Large intestine (tissue), 3 donors: Measurements from ENCODE around the gene NF2. TPM values are rescaled to one million over a fixed set of nuclear protein-coding genes. Genes with fewer than 3 reads are reported as not detected.

ENCODE experiments used
- DNase-seq, 2 donors: peaks; one replicate each; pipeline versions ENCODE4 v3.0.0 to v3.0.0-alpha.2; 2013
- H3K27ac ChIP-seq: one replicate; pipeline ENCODE4 v1.5.1; 2013; ENCODE audit warnings: low read length
- H3K27me3 ChIP-seq: 2 replicates; pipeline ENCODE4 v1.6.1; 2013; ENCODE audit warnings: low read length; ENCODE audit not compliant: control insufficient read depth, insufficient read depth
- H3K36me3 ChIP-seq: 2 replicates; pipeline ENCODE4 v1.6.1; 2013; ENCODE audit warnings: low read length; ENCODE audit not compliant: control insufficient read depth, insufficient read depth
- H3K4me1 ChIP-seq: one replicate; pipeline ENCODE4 v1.6.1; 2013; ENCODE audit warnings: low read length; ENCODE audit not compliant: control insufficient read depth, insufficient read depth
- H3K4me3 ChIP-seq: one replicate; pipeline ENCODE4 v1.5.1; 2013; ENCODE audit warnings: low read length
- H3K9me3 ChIP-seq: one replicate; pipeline ENCODE4 v1.6.1; 2013; ENCODE audit warnings: mild to moderate bottlenecking, low read depth, low read length, moderate library complexity; ENCODE audit not compliant: control insufficient read depth
- WGBS: methylation state at CpG from one replicate; pipeline ENCODE4 v1.1.5; 2013; ENCODE audit warnings: low lambda C conversion rate; ENCODE audit not compliant: insufficient coverage; 5-methylcytosine and 5-hydroxymethylcytosine counted together
- polyA plus RNA-seq: library from polyadenylated mRNA; unstranded; fragments of 120-200 nt; gene quantifications from one replicate; pipeline ENCODE4 v1.2.1, GENCODE V29; 2013

NF2 gene
- polyA plus RNA-seq, 1 donor = 12.1 TPM

DNA sequence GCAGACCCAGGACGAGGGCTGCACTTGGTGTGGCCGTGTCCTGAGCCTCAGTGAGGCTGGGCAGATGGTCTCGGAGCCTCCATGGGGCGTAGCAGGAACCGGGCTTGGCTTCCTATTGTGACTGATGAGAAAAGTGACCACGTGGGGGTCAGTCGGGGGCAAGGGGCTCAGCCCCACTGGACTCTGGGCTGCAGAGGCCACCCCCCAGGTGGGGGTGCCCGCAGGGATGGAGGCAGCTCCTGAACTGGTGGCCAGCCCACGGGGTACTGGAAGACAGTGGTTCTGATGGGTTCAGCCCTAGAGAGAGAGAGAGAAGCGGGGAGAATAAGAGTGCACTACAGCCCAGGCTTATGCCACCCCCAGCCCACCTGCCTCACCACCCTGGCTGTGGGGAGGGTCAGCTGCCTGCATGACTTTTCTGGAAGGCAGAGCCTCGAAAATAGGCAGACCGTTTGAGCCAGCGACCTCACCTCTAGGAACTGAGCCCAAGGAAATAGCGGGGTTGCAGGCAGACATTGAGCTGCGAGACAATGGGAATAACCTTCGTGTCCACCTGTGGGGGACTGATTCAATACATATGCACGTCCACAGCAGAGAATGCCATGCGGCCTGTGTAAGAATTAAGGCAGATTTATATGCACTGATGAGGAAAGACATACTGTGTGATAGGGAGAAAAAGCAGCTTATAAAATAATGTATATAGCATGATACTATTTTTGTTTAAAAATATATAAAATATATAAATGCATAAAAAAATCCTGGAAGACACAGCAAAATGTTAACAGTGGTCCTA lies 127.8 kb downstream of the NF2 start:
- Histone ChIP-seq H3K36me3 (peaks cover 17% of the 10 kb centered on the region), H3K27ac (no peak overlapping the region), H3K9me3 (no peaks in the 10 kb centered on the region), H3K4me1 (peaks cover 22% of the 10 kb centered on the region), H3K27me3 (peaks cover 2% of the 10 kb centered on the region), H3K4me3 (no peak overlapping the region)
- WGBS = 100% methylated on average over 1 of the region's 18 CpGs
- no peak for DNase-seq

DNA sequence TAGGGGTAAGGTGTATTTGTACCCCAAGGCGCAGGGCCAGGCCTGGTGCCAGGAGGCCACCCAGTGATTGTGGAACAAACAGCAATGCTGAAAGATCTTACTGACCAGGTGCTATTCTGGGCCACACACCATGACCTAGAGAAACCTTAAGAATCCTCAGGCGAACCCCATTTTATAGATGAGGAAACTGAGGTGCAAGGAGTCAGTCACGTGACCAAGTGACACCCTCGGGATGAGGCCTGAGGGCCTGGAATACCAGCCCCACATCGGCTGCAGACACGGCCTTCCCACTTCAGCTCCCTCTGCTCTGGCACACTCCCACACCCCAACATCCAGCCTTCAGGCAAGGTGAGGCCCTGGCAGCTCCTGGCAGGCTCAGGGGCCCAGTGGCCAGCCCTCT lies 129.4 kb downstream of the NF2 start:
- no peak for DNase-seq
- no peak overlapping the region for H3K4me3 ChIP-seq
- H3K9me3 ChIP-seq = no peaks in the 10 kb centered on the region
- peaks cover 20% of the 10 kb centered on the region for H3K4me1 ChIP-seq
- H3K27me3 ChIP-seq = no peaks in the 10 kb centered on the region
- no peak overlapping the region for H3K27ac ChIP-seq
- WGBS = no CpG with 5 or more reads among the region's 6 CpGs
- H3K36me3 ChIP-seq = peaks cover 18% of the 10 kb centered on the region

DNA sequence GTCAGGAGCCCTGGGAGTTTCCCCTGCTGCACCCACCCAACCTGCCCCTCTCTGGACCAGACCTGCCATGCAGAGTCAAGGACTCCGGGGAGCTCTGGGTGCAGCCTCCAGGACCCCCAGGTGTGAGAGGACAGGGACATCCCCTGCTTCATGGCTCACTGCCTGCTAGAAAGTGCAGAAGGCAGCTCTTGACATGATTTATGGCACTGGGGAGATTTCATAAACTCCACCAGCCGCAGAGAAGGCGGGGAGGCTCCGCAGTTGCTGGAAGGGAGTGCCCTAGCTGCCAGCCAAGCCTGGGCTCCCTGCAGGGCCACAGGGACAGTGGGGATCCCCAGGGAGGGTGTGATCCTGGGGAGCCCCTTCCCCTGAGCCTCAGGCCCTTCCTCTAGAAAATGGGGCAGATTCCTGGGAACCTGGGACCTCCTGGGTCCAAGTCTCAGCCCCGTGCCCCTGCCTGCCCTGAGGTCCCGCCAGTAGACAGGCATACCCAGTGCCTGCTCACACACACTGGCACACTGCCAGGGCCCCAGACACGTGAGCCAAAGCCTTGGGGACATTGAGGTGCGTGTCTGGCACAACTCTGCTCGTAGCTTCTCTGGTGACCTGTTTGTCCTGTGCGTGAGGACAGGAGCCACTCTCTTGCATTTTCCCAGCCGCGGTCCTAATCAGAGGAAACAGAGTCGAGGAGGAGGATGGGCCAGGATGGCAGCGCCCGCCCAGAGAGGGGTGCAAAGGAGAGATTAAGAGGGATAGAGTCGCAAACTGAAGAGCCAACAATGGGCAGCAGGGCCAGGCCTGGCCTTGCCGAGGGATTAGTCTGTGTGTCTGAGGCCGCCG lies 130.1 kb downstream of the NF2 start:
- Histone ChIP-seq H3K36me3 (peaks cover 24% of the 10 kb centered on the region), H3K9me3 (no peaks in the 10 kb centered on the region), H3K4me3 (no peak overlapping the region), H3K27ac (no peak overlapping the region), H3K4me1 (peaks cover 20% of the 10 kb centered on the region), H3K27me3 (no peaks in the 10 kb centered on the region)
- DNase-seq = peak; percentile 43 to 67
- WGBS = no CpG with 5 or more reads among the region's 19 CpGs

DNA sequence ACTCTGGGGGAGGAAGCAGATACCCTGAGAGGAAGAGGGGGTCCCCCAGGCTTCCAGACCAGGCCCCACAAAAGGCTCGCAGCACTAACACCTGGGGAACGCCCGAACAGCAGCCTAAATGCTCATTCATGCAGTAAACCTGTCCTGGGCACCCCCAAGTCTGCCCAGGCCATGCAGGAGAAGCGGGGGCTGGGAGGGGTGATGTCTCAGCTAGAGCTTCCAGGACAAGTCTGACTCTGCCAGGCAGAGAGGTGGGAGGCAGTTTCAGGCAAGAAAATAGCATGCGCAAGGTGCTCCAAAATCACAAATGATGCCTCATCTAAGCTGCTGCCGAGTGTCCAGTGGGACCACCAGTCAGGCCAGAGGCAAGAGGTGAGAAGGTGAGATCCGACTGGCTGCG lies 131.0 kb downstream of the NF2 start:
- Histone ChIP-seq H3K27ac (no peak overlapping the region), H3K4me1 (peaks cover 20% of the 10 kb centered on the region), H3K27me3 (no peaks in the 10 kb centered on the region), H3K9me3 (no peaks in the 10 kb centered on the region), H3K36me3 (peaks cover 27% of the 10 kb centered on the region), H3K4me3 (no peak overlapping the region)
- no CpG with 5 or more reads among the region's 8 CpGs for WGBS
- no peak for DNase-seq

DNA sequence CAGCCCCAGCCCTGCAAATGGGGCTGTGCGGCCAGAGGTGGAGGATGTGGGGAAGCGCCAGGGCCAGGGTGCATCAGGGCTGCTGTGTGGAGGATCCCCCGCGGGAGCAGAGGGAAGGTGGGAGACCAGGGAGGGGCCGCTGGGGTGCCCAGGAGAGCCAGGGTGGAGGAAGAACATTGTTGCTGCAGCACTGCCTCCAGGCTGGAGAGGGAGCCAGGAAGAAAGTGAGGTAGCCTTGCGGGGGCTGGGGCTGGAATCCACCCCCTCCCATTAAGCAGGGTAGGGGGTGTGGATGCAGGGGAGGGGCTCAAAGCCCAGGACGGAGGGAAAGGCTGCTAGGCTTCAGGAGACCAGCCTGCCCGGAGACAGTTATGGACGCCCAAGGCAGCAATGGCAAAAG lies 131.4 kb downstream of the NF2 start:
- H3K4me1 ChIP-seq = peaks cover 20% of the 10 kb centered on the region
- H3K27me3 ChIP-seq = no peaks in the 10 kb centered on the region
- no peak for DNase-seq
- WGBS = no CpG with 5 or more reads among the region's 9 CpGs
- H3K36me3 ChIP-seq = peaks cover 30% of the 10 kb centered on the region
- no peaks in the 10 kb centered on the region for H3K9me3 ChIP-seq
- no peak overlapping the region for H3K4me3 ChIP-seq
- H3K27ac ChIP-seq = no peak overlapping the region

DNA sequence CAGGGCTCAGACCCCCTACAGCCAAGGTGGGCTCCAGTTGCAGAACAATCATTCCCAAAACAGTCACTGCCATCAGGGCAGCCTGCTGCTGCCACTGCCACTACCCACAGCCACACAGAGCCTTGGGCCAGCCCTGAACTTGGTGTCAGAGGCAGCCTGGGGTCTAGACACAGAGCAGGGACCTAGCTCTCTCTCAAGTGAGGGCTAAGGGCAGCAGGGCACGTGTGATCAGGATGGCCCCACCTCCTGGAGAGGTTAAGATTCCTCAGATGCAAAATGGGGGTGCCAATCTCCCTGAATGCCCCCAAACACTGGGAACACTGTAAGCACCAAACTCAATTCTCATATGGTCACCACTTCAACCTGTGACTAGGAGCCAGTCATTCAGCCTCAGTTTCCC lies 132.0 kb downstream of the NF2 start:
- peaks cover 31% of the 10 kb centered on the region for H3K36me3 ChIP-seq
- no peak overlapping the region for H3K4me3 ChIP-seq
- H3K27ac ChIP-seq = no peak overlapping the region
- H3K27me3 ChIP-seq = no peaks in the 10 kb centered on the region
- WGBS = no CpG with 5 or more reads among the region's 1 CpG
- H3K9me3 ChIP-seq = no peaks in the 10 kb centered on the region
- peaks cover 20% of the 10 kb centered on the region for H3K4me1 ChIP-seq
- no peak for DNase-seq

DNA sequence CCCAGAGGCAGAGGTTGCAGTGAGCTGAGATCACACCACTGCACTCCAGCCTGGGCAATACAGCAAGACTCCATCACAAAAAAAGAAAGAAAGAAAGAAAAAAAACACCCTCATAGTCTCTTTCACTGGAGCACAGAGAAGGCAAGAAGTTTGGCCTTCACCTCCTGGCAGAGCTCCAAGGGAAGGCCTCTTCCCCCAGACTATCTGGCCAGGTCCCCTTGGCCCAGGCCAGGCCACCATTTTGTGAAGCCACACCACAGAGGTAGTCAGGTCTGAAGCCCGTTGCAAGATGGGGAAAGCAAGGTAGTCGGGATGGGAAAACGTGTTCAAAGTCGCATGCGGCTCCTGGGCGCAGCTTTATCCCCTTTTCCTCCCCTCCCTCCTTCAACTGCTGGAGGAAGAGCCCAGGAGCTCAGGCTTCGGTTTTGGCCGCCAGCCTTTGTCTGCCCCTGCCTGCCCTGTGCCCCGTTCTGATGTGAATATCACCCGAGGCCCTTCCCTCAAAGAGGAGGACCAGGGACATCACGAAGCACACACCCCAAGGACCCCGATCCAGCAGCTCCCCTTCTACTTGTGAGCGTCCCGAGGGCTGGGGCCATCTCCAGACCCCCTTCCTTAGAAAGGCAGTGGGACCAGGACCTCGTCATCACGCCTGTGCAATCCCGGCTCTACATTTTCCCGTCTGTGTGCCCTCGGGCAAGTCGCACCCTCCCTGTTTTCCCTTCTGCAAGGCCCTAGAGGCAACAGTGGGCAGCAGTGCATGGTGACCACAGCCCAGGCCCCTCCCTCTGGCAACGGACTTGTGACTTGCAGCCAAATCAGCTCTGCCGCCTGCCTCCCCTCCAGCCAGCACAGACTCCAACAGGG lies 134.1 kb downstream of the NF2 start:
- DNase-seq = no peak
- Histone ChIP-seq H3K27ac (no peak overlapping the region), H3K4me1 (peaks cover 13% of the 10 kb centered on the region), H3K4me3 (no peak overlapping the region), H3K9me3 (no peaks in the 10 kb centered on the region), H3K36me3 (peaks cover 34% of the 10 kb centered on the region), H3K27me3 (no peaks in the 10 kb centered on the region)
- WGBS = no CpG with 5 or more reads among the region's 22 CpGs

DNA sequence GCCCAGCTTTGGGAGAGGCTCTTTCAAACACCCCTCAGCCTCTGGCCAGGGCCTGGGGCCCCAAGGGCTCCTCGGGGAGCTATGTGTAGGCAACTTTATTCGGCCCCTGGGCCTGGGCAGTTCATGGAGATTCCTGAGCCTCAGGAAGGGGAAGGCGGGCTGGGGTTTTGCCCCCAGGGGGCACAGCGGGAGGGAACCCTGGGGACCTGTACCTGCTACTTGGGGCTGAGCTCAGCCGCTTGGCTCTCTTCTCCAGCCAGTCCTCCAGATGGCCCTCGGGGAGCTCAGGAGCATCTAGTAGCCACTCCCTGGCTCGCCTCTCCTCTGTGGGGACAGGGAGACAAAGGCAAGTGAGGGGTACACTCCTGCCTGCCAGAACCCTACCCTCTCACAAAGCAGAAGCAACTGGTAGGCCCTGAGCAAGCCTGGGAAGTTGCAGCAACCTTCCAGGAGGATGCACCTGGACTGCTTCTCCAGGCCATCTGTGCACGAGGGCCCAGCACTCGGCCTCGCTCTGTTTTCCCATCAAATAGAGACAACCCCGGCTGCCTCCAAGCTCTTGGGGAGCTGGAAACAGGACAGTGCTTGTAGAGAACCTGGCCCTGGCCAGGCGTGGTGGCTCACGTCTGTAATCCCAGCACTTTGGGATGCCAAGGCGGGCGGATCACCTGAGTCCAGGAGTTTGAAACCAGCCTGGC lies 134.8 kb downstream of the NF2 start:
- H3K27ac ChIP-seq = no peak overlapping the region
- no peak overlapping the region for H3K4me3 ChIP-seq
- no peaks in the 10 kb centered on the region for H3K27me3 ChIP-seq
- H3K4me1 ChIP-seq = peaks cover 6% of the 10 kb centered on the region
- no peaks in the 10 kb centered on the region for H3K9me3 ChIP-seq
- peaks cover 35% of the 10 kb centered on the region for H3K36me3 ChIP-seq
- WGBS = no CpG with 5 or more reads among the region's 15 CpGs
- no peak for DNase-seq

DNA sequence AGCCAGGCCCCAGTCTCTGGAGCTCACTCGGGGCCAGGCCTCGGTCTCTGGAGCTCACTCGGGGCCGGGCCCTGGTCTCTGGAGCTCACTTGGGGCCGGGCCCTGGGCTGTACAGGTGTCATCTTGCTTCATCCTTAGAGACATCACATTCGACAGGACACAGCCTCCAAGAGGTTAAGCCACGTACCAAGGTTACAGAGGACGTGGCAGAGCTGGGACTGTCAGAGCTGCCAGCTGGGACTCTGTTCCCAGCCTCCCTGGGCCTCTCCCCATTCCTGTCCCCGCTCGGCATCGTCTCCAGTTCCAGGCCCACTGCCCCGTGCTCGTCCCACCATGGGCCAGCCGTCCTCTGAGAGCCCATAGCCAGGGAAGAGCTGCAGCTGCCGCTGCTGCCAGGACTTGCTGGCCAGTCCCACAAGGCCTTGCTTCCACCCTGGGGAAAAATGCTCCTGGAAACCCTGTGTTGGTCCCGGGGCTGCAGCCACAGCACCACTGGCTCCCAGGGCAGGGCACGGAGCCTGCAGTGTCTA lies 136.0 kb downstream of the NF2 start:
- Histone ChIP-seq H3K9me3 (no peaks in the 10 kb centered on the region), H3K4me1 (no peaks in the 10 kb centered on the region), H3K4me3 (no peak overlapping the region), H3K27me3 (no peaks in the 10 kb centered on the region), H3K36me3 (peaks cover 38% of the 10 kb centered on the region), H3K27ac (no peak overlapping the region)
- no peak for DNase-seq
- no CpG with 5 or more reads among the region's 17 CpGs for WGBS
